Measurements from ENCODE around the gene TOPAZ1.

TOPAZ1 gene

GRCh38 chr3:44363591-44363990, 121.9 kb downstream of the TOPAZ1 start:
- Histone ChIP-seq H3K79me2 (ENCODE audit: insufficient read depth, low read depth) (no peaks in the 10 kb centered on the region), H4K20me1 (ENCODE audit: insufficient read depth) (no peaks in the 10 kb centered on the region), H3K4me3 (IDR thresholded peaks at IDR 0.05; ENCODE audit: insufficient read depth, low read depth, low read length) (no peak overlapping the region), H3K4me1 (ENCODE audit: low read depth, poor library complexity, severe bottlenecking) (no peaks in the 10 kb centered on the region), H3K27me3 (ENCODE audit: insufficient read depth, low read depth) (no peaks in the 10 kb centered on the region), H2AFZ (ENCODE audit: low read depth) (no peak overlapping the region), H3K4me2 (no peak overlapping the region), H3K9ac (no peak overlapping the region), H3K36me3 (ENCODE audit: insufficient read depth) (no peaks in the 10 kb centered on the region), H3K27ac (no peak overlapping the region)
- TF ChIP-seq CTCF (conservative IDR thresholded peaks at IDR 0.05; ENCODE audit: low read depth, low read length): no peak

GRCh38 chr3:44365952-44366351, 124.3 kb downstream of the TOPAZ1 start:
- TF ChIP-seq CTCF (conservative IDR thresholded peaks at IDR 0.05; ENCODE audit: low read depth, low read length): no peak
- no peak overlapping the region for H3K4me3 ChIP-seq (IDR thresholded peaks at IDR 0.05; ENCODE audit: insufficient read depth, low read depth, low read length)
- no peak overlapping the region for H3K9ac ChIP-seq
- no peaks in the 10 kb centered on the region for H4K20me1 ChIP-seq (ENCODE audit: insufficient read depth)
- no peaks in the 10 kb centered on the region for H3K36me3 ChIP-seq (ENCODE audit: insufficient read depth)
- H3K27me3 ChIP-seq (ENCODE audit: insufficient read depth, low read depth): no peaks in the 10 kb centered on the region
- H3K4me2 ChIP-seq: no peak overlapping the region
- no peaks in the 10 kb centered on the region for H3K4me1 ChIP-seq (ENCODE audit: low read depth, poor library complexity, severe bottlenecking)
- no peak overlapping the region for H2AFZ ChIP-seq (ENCODE audit: low read depth)
- H3K79me2 ChIP-seq (ENCODE audit: insufficient read depth, low read depth): no peaks in the 10 kb centered on the region
- no peak overlapping the region for H3K27ac ChIP-seq

- no peaks in the 10 kb centered on the region for H3K79me2 ChIP-seq (ENCODE audit: insufficient read depth, low read depth)
- no peak overlapping the region for H3K27ac ChIP-seq
- no peak overlapping the region for H3K4me2 ChIP-seq
- TF ChIP-seq CTCF (conservative IDR thresholded peaks at IDR 0.05; ENCODE audit: low read depth, low read length): no peak
- H3K36me3 ChIP-seq (ENCODE audit: insufficient read depth): no peaks in the 10 kb centered on the region
- H3K27me3 ChIP-seq (ENCODE audit: insufficient read depth, low read depth): no peaks in the 10 kb centered on the region
- no peak overlapping the region for H3K4me3 ChIP-seq (IDR thresholded peaks at IDR 0.05; ENCODE audit: insufficient read depth, low read depth, low read length)
- H3K4me1 ChIP-seq (ENCODE audit: low read depth, poor library complexity, severe bottlenecking): no peaks in the 10 kb centered on the region
- H2AFZ ChIP-seq (ENCODE audit: low read depth): no peak overlapping the region
- no peak overlapping the region for H3K9ac ChIP-seq
- H4K20me1 ChIP-seq (ENCODE audit: insufficient read depth): no peaks in the 10 kb centered on the region
These were observed 133.8 kb downstream of the TOPAZ1 start for GRCh38 chr3:44375450-44375849.
